H7 (cell line): ENCODE results near the gene CARD14. TPM values are rescaled to one million over a fixed set of nuclear protein-coding genes. Genes with fewer than 3 reads are reported as not detected.

Experiments
- DNase-seq: peaks from one replicate; pipeline ENCODE4 v3.0.0; 2012
- H3K27me3 ChIP-seq: 2 replicates; pipeline ENCODE4 v1.6.0; 2011; ENCODE audit warnings: mild to moderate bottlenecking, low read length; ENCODE audit not compliant: control insufficient read depth, insufficient read depth
- H3K36me3 ChIP-seq: replicated peaks from 2 replicates; pipeline ENCODE4 v1.5.1; 2011; ENCODE audit warnings: low read length; ENCODE audit not compliant: control insufficient read depth, insufficient read depth
- H3K4me3 ChIP-seq: 2 replicates; pipeline ENCODE4 v1.5.1; 2011; ENCODE audit warnings: low read depth, mild to moderate bottlenecking, control low read depth, low read length, moderate library complexity; ENCODE audit not compliant: insufficient read depth
- total RNA-seq: library from RNA; depleted of rRNA; stranded (reverse); fragments of >200 nt; shearing (Covaris generic); gene quantifications from 2 replicates; pipeline ENCODE4 v1.2.3, GENCODE V29; 2014

The CARD14 gene
- total RNA-seq, 1 experiment from 2014 or later, result 0.55 TPM

GRCh38 chr17:80203471-80203963, 33.7 kb downstream of the CARD14 start:
- peak; percentile 71 for DNase-seq
- Histone ChIP-seq H3K27me3 (no peaks in the 10 kb centered on the region), H3K36me3 (no peaks in the 10 kb centered on the region; the same call in 1 of the 2 replicates), H3K4me3 (no peak overlapping the region)

- no peak for DNase-seq
- H3K36me3 ChIP-seq, result no peaks in the 10 kb centered on the region; the same call in none of the 2 replicates
- no peaks in the 10 kb centered on the region for H3K27me3 ChIP-seq
- no peak overlapping the region for H3K4me3 ChIP-seq
Observed at GRCh38 chr17:80204626-80205468, 35.0 kb downstream of the CARD14 start.

GRCh38 chr17:80205811-80206210, 36.0 kb downstream of the CARD14 start:
- Histone ChIP-seq H3K36me3 (no peaks in the 10 kb centered on the region; the same call in none of the 2 replicates), H3K27me3 (no peaks in the 10 kb centered on the region), H3K4me3 (no peak overlapping the region)
- no peak for DNase-seq

GRCh38 chr17:80208050-80208449, 38.2 kb downstream of the CARD14 start:
- no peaks in the 10 kb centered on the region for H3K27me3 ChIP-seq
- no peak for DNase-seq
- H3K4me3 ChIP-seq, result no peak overlapping the region
- H3K36me3 ChIP-seq, result peaks cover 4% of the 10 kb centered on the region

GRCh38 chr17:80209765-80210164, 39.9 kb downstream of the CARD14 start:
- H3K27me3 ChIP-seq, result no peaks in the 10 kb centered on the region
- no peak overlapping the region for H3K4me3 ChIP-seq
- H3K36me3 ChIP-seq, result peaks cover 4% of the 10 kb centered on the region
- DNase-seq, result no peak

- Histone ChIP-seq H3K4me3 (no peak overlapping the region), H3K27me3 (no peaks in the 10 kb centered on the region), H3K36me3 (peaks cover 4% of the 10 kb centered on the region)
- DNase-seq, result no peak
Observed at GRCh38 chr17:80210348-80211108, 40.7 kb downstream of the CARD14 start.

- DNase-seq, result no peak
- H3K36me3 ChIP-seq, result peaks cover 9% of the 10 kb centered on the region
- H3K27me3 ChIP-seq, result no peaks in the 10 kb centered on the region
- no peak overlapping the region for H3K4me3 ChIP-seq
Observed at GRCh38 chr17:80212109-80212508, 42.3 kb downstream of the CARD14 start.

- Histone ChIP-seq H3K36me3 (peaks cover 9% of the 10 kb centered on the region), H3K27me3 (no peaks in the 10 kb centered on the region), H3K4me3 (no peak overlapping the region)
- DNase-seq, result no peak
Observed at GRCh38 chr17:80212511-80212910, 42.7 kb downstream of the CARD14 start.

- Histone ChIP-seq H3K27me3 (no peaks in the 10 kb centered on the region), H3K36me3 (peaks cover 9% of the 10 kb centered on the region), H3K4me3 (no peak overlapping the region)
- DNase-seq, result no peak
Observed at GRCh38 chr17:80212962-80213642, 43.3 kb downstream of the CARD14 start.

GRCh38 chr17:80213643-80213975, 43.8 kb downstream of the CARD14 start:
- Histone ChIP-seq H3K27me3 (no peaks in the 10 kb centered on the region), H3K36me3 (peaks cover 9% of the 10 kb centered on the region), H3K4me3 (no peak overlapping the region)
- DNase-seq, result no peak

- no peak overlapping the region for H3K4me3 ChIP-seq
- DNase-seq, result peak; percentile 72
- peaks cover 9% of the 10 kb centered on the region for H3K36me3 ChIP-seq
- no peaks in the 10 kb centered on the region for H3K27me3 ChIP-seq
Observed at GRCh38 chr17:80214012-80214877, 44.4 kb downstream of the CARD14 start.

- Histone ChIP-seq H3K36me3 (peaks cover 9% of the 10 kb centered on the region), H3K4me3 (no peak overlapping the region), H3K27me3 (no peaks in the 10 kb centered on the region)
- no peak for DNase-seq
Observed at GRCh38 chr17:80214878-80215210, 45.0 kb downstream of the CARD14 start.

GRCh38 chr17:80216473-80217456, 46.9 kb downstream of the CARD14 start:
- Histone ChIP-seq H3K27me3 (no peaks in the 10 kb centered on the region), H3K4me3 (no peak overlapping the region), H3K36me3 (peaks cover 7% of the 10 kb centered on the region)
- DNase-seq, result no peak
